ENCODE results near the gene EPB41L4A.

The EPB41L4A gene

DNA sequence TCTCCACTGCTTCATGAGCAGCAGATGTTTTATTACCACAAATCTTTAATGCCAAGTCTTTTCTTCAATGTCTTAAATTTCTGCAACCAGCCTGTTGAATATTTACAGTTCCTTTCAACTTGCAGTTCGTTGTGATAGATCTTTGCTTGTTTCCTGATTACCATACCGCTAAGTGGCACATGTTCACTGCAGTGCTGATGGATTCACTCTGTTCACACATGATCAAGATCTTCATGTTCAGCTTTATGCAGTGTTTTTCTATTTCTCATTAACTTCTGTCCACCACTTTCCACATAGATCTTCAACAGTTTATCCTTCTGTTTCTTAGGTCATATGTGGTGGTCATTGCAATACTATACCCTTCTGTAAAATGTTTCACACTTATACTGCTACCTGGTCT, 280.6 kb downstream of the EPB41L4A start:
- H3K79me2 ChIP-seq (ENCODE audit: low read length): no peaks in the 10 kb centered on the region
- H4K20me1 ChIP-seq (ENCODE audit: insufficient read depth, low read length): no peaks in the 10 kb centered on the region
- H3K4me1 ChIP-seq (ENCODE audit: low read length): no peaks in the 10 kb centered on the region
- no peaks in the 10 kb centered on the region for H3F3A ChIP-seq (ENCODE audit: insufficient read depth, low read length)
- H2AFZ ChIP-seq (ENCODE audit: low read length): no peak overlapping the region
- no peaks in the 10 kb centered on the region for H3K9me3 ChIP-seq (replicated peaks; ENCODE audit: insufficient read depth, low read length)
- no peak overlapping the region for H3K4me3 ChIP-seq (ENCODE audit: low read length)
- H3K36me3 ChIP-seq (replicated peaks; ENCODE audit: insufficient read depth, low read length): no peaks in the 10 kb centered on the region
- H3K9me2 ChIP-seq (replicated peaks; ENCODE audit: insufficient read depth, low read length): no peaks in the 10 kb centered on the region
- DNase-seq: no peak
- H3K27ac ChIP-seq (ENCODE audit: low read length): no peak overlapping the region
- no peak overlapping the region for H3K9ac ChIP-seq (ENCODE audit: low read length)
- no peak for TF ChIP-seq EZH2 (optimal IDR thresholded peaks at IDR 0.05; ENCODE audit: low read depth, low read length)
- TF ChIP-seq, protein P1, sequence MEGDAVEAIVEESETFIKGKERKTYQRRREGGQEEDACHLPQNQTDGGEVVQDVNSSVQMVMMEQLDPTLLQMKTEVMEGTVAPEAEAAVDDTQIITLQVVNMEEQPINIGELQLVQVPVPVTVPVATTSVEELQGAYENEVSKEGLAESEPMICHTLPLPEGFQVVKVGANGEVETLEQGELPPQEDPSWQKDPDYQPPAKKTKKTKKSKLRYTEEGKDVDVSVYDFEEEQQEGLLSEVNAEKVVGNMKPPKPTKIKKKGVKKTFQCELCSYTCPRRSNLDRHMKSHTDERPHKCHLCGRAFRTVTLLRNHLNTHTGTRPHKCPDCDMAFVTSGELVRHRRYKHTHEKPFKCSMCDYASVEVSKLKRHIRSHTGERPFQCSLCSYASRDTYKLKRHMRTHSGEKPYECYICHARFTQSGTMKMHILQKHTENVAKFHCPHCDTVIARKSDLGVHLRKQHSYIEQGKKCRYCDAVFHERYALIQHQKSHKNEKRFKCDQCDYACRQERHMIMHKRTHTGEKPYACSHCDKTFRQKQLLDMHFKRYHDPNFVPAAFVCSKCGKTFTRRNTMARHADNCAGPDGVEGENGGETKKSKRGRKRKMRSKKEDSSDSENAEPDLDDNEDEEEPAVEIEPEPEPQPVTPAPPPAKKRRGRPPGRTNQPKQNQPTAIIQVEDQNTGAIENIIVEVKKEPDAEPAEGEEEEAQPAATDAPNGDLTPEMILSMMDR (IDR thresholded peaks at IDR 0.05; ENCODE audit: low read length): no peak
- no peak for TF ChIP-seq EZH2phosphoT487 (IDR thresholded peaks at IDR 0.05; ENCODE audit: low read length)
- H3K4me2 ChIP-seq (ENCODE audit: low read depth, low read length): no peak overlapping the region
- H3K27me3 ChIP-seq (replicated peaks; ENCODE audit: insufficient read depth, low read length): no peaks in the 10 kb centered on the region

GRCh38 chr5:112136773-112137172, 282.3 kb downstream of the EPB41L4A start:
- H3K9ac ChIP-seq (ENCODE audit: low read length): no peak overlapping the region
- H3K4me2 ChIP-seq (ENCODE audit: low read depth, low read length): no peak overlapping the region
- TF ChIP-seq EZH2phosphoT487 (IDR thresholded peaks at IDR 0.05; ENCODE audit: low read length) (no peak), EZH2 (optimal IDR thresholded peaks at IDR 0.05; ENCODE audit: low read depth, low read length) (no peak)
- no peaks in the 10 kb centered on the region for H4K20me1 ChIP-seq (ENCODE audit: insufficient read depth, low read length)
- no peak overlapping the region for H3K4me3 ChIP-seq (ENCODE audit: low read length)
- no peaks in the 10 kb centered on the region for H3F3A ChIP-seq (ENCODE audit: insufficient read depth, low read length)
- H2AFZ ChIP-seq (ENCODE audit: low read length): no peak overlapping the region
- H3K27ac ChIP-seq (ENCODE audit: low read length): no peak overlapping the region
- H3K9me3 ChIP-seq (replicated peaks; ENCODE audit: insufficient read depth, low read length): no peaks in the 10 kb centered on the region
- no peak for DNase-seq
- H3K36me3 ChIP-seq (replicated peaks; ENCODE audit: insufficient read depth, low read length): no peaks in the 10 kb centered on the region
- H3K4me1 ChIP-seq (ENCODE audit: low read length): no peaks in the 10 kb centered on the region
- no peaks in the 10 kb centered on the region for H3K79me2 ChIP-seq (ENCODE audit: low read length)
- H3K9me2 ChIP-seq (replicated peaks; ENCODE audit: insufficient read depth, low read length): no peaks in the 10 kb centered on the region
- H3K27me3 ChIP-seq (replicated peaks; ENCODE audit: insufficient read depth, low read length): no peaks in the 10 kb centered on the region

- no peaks in the 10 kb centered on the region for H3K79me2 ChIP-seq (ENCODE audit: low read length)
- H4K20me1 ChIP-seq (ENCODE audit: insufficient read depth, low read length): no peaks in the 10 kb centered on the region
- H3K27me3 ChIP-seq (replicated peaks; ENCODE audit: insufficient read depth, low read length): no peaks in the 10 kb centered on the region
- no peak overlapping the region for H3K4me2 ChIP-seq (ENCODE audit: low read depth, low read length)
- DNase-seq: no peak
- H3K9me2 ChIP-seq (replicated peaks; ENCODE audit: insufficient read depth, low read length): no peaks in the 10 kb centered on the region
- no peak overlapping the region for H2AFZ ChIP-seq (ENCODE audit: low read length)
- H3K9ac ChIP-seq (ENCODE audit: low read length): no peak overlapping the region
- no peaks in the 10 kb centered on the region for H3K4me1 ChIP-seq (ENCODE audit: low read length)
- H3K9me3 ChIP-seq (replicated peaks; ENCODE audit: insufficient read depth, low read length): no peaks in the 10 kb centered on the region
- TF ChIP-seq, protein P1 (IDR thresholded peaks at IDR 0.05; ENCODE audit: low read length): no peak
- TF ChIP-seq EZH2 (optimal IDR thresholded peaks at IDR 0.05; ENCODE audit: low read depth, low read length) (no peak), EZH2phosphoT487 (IDR thresholded peaks at IDR 0.05; ENCODE audit: low read length) (no peak)
- no peak overlapping the region for H3K4me3 ChIP-seq (ENCODE audit: low read length)
- H3K27ac ChIP-seq (ENCODE audit: low read length): no peak overlapping the region
- no peaks in the 10 kb centered on the region for H3F3A ChIP-seq (ENCODE audit: insufficient read depth, low read length)
- H3K36me3 ChIP-seq (replicated peaks; ENCODE audit: insufficient read depth, low read length): no peaks in the 10 kb centered on the region
Observed at GRCh38 chr5:112127861-112128260, 291.2 kb downstream of the EPB41L4A start.

DNA sequence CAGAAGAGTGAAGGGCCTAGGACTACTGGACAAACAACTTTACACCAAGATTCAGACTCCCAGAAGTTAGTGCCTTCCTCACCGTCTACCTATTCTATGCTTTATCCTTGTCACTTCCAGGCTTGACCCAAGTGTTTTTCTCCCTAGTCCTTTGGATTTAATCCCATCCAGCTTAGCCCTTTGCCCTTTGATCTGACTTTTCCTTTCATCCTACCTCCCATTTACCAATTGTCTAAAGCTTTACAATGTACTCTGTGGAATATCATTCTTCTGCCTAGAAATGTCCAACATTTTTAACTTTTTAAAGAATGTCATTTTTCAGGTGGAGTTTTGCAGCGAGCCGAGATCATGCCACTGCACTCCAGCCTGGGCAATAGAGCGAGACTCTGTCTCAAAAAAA, 292.1 kb downstream of the EPB41L4A start:
- Histone ChIP-seq H3K4me3 (ENCODE audit: low read length) (no peak overlapping the region), H3K9me2 (replicated peaks; ENCODE audit: insufficient read depth, low read length) (no peaks in the 10 kb centered on the region), H3K79me2 (ENCODE audit: low read length) (no peaks in the 10 kb centered on the region), H3K9ac (ENCODE audit: low read length) (no peak overlapping the region), H2AFZ (ENCODE audit: low read length) (no peak overlapping the region), H3K27ac (ENCODE audit: low read length) (no peak overlapping the region), H3K27me3 (replicated peaks; ENCODE audit: insufficient read depth, low read length) (no peaks in the 10 kb centered on the region), H4K20me1 (ENCODE audit: insufficient read depth, low read length) (no peaks in the 10 kb centered on the region), H3K4me1 (ENCODE audit: low read length) (no peaks in the 10 kb centered on the region), H3F3A (ENCODE audit: insufficient read depth, low read length) (no peaks in the 10 kb centered on the region), H3K36me3 (replicated peaks; ENCODE audit: insufficient read depth, low read length) (no peaks in the 10 kb centered on the region), H3K4me2 (ENCODE audit: low read depth, low read length) (no peak overlapping the region), H3K9me3 (replicated peaks; ENCODE audit: insufficient read depth, low read length) (no peaks in the 10 kb centered on the region)
- TF ChIP-seq EZH2 (optimal IDR thresholded peaks at IDR 0.05; ENCODE audit: low read depth, low read length) (no peak), EZH2phosphoT487 (IDR thresholded peaks at IDR 0.05; ENCODE audit: low read length) (no peak)
- TF ChIP-seq, protein P1 (IDR thresholded peaks at IDR 0.05; ENCODE audit: low read length): no peak
- no peak for DNase-seq
